ENCODE results near the gene ABL1. TPM values are rescaled to one million over a fixed set of nuclear protein-coding genes. Genes with fewer than 3 reads are reported as not detected.

Gene ABL1
- total RNA-seq, 1 donor from 2014 or later: 21.8 TPM

DNA sequence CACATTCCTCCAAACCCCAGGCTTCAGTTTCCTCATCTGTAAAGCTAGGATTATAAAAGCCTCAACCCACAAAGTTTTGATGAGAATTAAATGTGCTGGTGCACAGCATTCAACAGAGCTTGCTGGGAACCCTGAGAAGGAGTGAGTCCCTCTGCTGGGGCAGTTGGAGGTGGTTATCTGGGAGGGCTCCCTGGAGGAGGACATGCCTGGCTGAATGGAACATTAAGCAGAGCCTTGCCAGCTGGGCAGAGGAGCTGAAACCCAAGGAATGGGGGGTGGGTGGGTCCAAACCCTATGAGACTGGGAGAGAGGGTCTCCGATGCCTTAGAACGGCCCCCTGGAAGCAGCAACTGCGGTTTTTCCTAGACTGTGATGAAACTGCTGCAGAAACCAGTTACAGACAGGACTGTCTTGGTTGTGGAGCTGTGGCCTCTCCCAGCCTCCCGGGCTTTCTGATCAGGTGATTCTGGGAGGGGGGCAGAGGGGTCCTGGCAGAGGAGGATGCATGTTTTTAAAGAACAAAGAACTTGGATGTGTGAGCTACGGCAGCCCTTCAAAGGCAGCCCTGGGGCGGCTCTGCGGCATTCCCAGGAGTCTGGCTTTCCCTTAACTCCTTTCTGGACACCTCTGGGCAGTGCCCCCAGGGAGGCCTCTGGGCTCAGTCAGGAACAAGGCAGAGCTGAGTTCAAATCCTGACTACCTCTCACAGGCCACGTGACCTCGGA, 83.2 kb downstream of the ABL1 start:
- no peak for DNase-seq (ENCODE audit: low read depth in 2 of 2)

DNA sequence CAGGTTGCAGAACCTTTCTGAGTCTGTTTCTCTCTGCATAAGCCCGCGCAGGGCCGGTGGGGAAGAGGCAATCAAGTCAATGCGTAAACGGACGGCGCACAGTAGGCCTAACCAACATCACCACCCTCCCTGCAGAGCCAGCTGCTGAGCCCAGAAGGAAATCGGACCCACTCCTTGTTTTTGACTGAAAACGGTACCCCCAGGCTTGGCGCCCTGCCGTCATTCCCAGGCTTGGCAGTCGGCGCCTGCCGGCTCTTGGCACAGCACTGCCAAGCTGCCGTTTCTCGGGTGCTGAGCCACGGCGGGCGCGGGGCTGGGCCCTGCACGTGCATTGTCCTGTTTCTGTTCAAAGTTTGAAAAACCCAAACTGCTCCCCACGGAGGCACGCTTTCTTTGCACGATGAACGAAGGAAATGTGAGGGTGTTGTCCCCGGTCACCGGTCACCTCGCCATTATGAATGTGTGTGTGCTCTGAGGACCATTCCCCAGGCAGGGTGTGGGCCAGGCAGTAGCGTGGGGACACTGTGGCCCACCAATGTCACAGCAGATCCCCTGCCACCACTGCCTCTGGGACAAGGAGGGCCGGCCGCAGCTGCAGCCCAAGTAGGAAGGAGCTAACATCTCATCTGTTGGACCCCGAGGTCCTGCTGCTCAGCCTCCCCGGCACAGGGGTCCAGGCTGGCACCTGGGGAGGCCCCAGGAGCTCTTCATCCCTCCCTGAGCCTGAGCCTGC, 83.9 kb downstream of the ABL1 start:
- DNase-seq (ENCODE audit: low read depth in 2 of 2): no peak

DNA sequence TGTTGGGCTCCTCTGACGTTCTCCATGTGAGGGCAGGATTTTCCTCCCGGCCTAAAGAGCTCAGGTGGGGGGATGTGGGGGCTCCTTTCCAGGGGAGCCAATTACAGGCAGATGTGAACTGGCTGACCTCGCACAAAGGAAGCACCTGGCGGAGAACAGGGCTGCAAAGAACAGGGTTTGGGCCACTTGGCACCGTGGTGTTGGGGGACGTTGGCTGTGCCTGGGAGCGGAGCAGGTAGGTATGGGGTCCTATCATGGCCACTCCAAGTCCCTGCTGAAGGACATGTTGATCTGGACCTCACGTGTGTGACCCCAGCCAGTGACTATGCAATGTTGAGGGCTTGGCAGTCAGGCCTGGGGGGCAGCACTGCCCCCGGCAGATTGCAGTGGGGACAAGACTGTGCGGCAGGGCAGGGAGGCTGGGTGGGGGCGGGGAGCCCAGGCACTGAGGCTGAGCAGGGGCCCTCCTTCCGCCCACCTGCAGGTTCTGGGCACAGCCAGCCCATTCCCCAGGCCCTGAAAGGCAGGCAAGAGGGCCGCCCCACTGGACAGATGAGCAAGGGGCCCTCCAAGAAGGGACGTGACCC, 84.6 kb downstream of the ABL1 start:
- DNase-seq (ENCODE audit: low read depth in 2 of 2): no peak

DNA sequence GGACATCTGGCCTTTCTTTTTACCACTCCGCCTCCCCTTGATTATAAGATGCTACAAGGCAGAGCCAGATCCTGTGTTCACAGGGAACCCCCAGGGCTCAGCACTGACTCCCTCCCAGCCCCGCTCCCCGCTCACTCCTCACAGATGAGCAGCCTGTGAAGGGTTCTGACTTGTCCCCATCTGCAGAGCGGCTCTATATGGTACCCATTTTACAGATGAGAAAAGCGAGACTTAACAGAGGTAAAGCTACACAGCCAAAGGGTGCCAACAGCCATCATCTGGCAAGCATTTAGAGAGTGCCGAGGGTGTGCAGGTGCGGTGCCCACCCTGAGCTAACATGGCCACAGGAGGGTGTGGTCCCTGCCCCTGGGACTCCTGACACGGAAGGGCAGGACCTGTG, 85.2 kb downstream of the ABL1 start:
- DNase-seq (ENCODE audit: low read depth in 2 of 2): no peak

DNA sequence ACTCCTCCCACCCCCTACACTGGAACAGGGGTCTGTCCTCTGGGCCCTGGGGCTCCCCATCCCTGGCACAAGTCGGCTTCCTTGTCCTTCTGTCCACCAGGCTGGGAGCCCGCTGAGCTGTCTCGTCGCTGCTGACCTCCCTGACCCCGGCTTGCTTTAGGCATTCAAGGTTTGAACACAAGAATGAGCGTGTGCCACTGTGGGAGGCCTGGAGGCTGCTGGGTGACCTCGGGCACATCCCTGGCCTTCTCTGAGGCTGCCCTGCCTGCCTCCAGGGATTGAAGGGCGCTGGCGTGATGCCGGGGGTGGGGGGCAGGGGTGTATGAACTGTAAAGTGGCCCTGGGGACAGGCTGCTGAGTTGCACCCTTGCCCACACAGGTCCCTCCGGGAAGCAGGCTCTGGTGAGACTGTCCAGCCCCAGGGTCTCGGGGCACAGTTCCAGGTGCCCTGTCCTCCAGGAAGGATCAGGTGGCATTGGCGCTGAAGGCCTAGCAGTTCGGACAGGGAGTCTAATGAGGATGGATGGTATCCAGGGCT, 85.8 kb downstream of the ABL1 start:
- no peak for DNase-seq (ENCODE audit: low read depth in 2 of 2)

DNA sequence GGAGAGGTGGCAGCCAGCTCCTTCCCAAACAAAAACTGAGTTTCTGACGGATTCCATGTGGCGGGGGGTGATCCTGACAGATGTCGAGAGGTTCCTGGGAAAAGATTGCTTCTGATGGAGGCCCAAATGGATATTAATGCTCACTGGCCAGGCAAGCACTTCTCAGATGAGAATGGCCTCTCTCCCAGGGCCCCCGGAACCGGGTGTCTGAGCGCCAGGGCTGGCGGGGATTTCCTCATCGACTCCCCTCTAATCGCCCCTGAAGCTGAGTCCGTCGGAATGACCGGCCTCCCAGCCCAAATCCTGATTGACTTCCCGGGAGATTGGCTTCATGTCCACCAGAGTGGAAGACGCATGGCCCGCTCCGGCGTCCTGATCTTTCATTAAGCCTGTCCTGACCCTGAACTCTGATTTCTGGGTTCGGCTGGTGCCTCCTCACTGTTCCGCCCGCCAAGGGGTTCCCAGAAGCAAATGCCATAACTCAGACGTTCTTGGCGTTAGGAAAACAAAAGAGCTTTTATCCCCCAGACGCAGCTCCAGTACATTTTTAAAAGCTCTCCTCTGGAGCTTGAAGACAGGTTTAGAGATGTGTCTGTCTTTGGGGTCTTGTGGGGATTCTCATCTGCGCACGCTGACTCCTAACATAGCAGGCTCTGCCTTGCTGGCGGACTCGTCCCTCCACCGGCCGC, 86.4 kb downstream of the ABL1 start:
- no peak for DNase-seq (ENCODE audit: low read depth in 2 of 2)

DNA sequence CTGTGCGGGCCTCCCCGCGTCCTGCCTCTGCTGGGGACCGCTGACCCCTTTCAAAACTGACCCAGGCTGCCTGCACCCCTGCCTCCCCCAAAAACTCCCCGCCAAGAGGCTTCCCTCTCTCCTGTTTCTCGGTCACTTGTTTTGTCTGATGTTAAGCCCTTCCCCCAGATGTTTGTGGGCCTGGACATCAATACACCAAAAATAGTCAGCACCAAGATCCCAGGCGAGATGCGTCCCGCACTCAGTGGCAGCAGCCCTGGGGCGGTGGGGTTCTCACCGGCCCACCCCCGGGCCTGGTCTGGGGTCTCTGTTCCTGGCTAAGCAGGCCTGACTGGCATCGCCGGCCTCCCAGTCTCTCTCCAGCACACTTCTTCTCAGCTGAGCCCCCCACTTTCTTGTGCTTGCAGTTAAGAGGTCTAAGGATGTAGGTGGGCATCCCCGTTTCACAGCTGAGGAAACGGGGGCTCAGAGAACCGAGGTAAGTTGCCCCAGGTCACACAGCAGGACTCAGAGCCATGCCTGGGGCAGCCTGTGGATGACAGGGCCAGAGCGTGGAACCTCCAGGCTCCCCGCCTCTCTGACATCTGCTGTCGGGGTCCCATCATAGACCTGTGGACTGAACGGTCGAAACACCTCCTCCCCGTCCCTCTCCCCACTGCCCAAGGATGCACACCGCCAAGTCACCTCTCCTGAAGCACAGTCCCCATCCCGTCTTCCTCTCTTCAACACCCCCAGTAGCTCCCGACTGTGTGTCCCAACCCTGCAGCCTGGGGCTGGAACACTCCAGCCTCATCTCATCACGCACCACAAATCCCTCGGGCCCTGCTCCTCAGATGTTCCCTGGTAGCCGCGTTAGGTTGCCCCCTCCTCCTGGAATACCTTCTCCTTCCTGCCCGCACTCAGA, 87.2 kb downstream of the ABL1 start:
- DNase-seq (ENCODE audit: low read depth in 2 of 2): no peak

DNA sequence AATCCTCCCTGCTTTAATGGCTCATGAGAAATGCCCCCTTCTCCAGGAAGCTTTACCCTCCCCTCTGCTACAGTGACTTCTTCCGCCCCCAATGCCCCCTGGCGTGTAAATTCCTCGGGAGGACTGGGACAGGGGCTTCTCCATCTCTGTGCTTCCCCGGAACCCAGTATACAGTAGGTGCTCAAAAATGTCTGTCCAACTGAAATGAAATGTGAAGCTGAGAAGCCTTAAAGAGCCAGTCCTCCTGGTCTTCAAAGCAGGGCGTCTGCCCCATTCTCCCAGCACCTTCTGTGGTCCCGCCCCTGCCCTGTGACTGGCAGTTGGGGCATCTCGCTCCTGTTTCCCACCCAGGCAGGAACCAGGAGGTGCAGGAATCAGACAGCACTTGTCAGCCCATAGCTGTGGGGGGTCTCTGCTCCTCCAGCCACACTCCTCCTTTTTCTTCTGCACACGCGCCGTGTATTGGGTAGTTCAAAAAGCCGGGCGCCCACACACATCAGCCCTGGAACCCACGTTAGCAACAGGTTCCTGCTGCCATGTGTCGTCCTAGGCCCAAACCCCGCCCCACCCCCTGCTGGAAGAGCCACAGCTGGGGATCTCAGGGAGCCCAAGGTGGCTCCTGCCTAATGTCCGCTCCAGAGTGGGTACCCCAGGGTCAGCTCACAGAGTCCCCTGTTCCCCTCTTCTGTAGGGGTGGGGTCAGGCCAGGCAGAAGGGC, 88.0 kb downstream of the ABL1 start:
- DNase-seq (ENCODE audit: low read depth in 2 of 2): no peak

DNA sequence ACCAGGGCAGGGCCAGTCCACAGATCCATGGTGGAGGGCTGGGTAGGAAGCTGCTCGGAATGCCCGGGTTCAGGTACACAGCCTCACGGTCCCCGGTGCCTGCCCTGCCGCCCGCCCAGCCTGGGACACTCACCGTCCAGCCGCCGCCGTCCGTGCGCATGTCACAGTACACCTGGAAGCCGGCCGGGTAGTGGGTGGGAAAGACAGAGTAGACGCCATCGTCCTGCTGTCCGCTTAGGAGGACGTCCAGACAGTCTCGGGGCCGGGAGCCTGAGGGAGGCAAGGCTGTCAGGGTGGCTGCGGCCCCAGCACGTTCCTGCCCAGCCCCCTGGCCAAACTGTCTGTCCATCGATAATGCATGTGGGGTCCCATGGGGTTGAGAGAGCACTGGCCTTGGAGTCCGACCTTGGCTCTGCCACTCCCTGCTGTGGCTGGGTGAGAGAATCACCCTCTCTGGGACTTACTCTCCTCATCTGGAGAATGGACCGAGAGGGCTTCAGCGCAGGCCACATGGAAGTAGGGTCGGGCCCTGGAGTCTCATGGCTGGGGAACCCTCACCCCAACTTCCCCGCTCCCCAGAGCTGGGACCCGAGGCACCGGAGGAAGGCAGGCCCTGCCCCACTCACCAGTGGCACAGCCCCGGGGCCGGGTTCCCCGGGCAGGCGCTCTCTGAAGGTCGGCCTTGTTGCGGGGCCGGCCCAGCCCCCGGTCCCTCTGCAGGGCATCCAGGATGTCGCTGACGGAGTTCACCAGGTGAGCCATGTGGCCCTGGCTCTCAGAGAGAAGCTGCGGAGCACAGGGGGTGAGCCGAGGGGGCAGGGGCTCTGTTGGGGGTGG, 88.8 kb downstream of the ABL1 start:
- DNase-seq (ENCODE audit: low read depth in 2 of 2): no peak

DNA sequence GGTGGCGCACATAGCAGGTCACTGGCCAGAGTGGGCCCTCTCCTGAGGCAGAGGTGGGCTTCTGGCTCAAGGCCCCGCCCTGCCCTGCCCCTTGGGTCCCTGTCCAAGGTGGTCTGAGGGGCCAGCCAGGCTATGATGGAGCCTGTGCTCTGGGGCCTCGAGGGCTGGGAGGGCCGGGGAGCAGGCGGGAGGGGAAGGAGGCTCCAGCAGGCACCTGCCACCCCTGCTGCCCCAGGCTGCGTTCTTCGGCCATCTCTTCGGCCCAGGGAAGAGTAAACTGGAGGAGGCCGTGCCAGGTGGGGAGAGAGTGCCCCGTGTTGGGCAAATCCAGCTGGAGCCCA, 89.4 kb downstream of the ABL1 start:
- DNase-seq (ENCODE audit: low read depth in 2 of 2): no peak

DNA sequence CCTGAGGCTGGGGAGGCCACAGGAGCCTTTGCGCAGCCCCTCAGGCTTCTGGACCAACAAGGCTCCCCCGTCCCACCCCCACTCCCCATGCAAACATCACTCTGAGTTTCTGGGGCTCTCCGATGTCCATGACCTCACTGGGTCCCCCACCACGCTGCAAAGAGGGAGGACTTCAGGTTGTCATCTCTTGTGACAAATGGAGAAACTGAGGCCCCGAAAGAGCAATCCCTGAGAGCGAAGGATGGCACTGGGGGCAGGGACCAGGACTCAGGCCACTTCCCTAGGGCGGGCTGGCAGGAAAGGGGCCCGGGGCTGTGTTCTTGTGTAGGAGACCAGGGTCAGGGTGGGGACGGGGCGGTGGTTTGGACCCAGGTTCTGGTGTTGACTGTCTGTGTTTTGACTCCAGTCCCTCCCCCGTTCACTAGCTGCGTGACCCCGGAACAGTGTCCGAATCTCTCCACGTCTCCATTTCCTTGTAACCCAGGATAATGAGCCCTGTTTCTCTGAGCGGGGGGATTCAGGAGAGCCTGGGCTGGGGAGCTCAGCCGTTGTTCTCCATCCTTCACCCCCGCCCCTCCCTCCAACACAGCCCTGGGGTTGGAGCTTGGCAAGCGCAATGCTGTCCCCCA, 90.1 kb downstream of the ABL1 start:
- DNase-seq (ENCODE audit: low read depth in 2 of 2): no peak

DNA sequence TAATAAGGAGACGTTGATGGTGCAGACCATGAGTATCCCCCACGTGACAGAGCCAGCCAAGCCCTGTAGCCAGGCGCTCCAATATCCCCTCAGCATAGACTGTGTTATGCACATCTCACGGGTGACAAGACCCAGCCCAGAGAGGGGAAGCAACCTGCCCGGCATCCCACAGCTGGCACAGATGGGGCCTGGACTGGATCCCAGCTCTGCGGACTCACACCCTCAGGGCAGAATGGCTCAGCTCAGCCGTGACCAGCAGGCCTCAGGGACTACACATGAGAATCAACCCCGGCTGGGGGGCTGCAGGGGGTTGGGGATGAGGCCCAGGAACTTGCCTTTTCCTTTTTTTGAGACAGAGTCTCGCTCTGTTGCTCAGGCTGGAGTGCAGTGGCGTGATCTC, 92.3 kb downstream of the ABL1 start:
- no peak for DNase-seq (ENCODE audit: low read depth in 2 of 2)

DNA sequence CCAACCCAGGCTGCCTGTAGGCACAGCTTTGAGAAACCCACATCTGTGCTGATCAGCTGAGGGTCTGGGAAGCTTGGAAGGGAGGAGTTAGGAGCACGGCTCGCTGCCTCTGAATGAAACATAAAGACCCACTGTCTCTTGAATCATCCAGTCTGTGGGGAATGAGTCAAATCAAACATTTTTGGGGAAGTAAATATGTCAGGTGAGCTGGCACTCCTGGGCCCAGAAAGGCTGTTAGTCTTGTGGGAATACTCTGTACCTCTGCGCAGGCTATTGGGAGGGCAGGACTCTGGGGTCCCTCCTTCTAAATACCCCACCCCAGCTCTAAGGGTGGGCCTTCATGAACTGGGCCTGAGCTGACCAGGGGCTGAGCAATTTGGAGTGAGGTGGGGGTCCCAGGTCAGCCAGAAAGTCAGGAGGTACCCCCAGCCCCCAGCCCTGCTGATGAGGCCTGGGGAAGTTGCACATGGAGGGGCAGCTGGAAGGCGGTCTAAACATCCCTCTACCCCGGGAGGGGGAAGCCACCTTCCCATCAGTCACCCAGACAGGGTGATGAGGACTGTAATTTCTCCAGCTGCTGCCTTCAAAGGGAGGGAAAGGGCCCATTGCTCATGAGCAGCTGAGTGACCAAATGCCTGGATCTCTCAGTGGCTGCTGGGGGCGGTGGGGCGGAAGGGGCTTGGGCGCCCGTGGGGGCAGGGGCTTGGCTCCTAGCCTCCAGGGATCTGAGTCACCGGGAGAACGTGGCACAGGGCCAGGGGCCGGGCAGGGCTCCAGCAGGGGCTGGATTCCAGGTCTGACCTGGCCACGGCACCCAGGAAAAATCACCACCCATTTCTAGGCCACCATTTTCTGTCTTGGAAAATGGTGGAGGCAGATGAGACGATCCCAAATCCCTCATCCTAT, 93.2 kb downstream of the ABL1 start:
- DNase-seq (ENCODE audit: low read depth in 2 of 2): peak in 1 of 2 donors; percentile 48

DNA sequence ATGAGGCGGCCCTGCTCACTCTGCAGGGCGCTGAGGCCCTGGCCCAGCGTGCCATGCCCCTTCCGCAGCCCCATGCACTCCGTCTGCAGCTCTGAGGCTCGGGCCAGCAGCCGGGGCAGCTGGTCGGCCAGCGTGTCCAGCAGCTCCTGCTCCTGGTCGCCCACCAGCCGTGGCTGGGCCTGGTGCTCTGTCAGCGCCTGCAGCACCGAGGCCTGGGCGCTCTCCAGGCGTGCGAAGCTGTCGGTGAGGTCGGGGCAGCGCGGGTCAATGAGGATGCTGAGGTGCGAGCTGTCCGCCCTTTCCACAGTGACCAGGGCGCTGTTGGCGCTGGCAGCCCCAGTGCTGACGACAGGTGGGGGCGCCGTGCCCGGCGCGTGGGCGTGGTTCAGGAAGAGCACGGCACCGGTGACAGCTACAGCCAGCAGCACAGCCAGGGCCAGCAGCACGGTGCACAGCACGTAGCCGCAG, 94.6 kb downstream of the ABL1 start:
- DNase-seq (ENCODE audit: low read depth in 2 of 2): no peak

DNA sequence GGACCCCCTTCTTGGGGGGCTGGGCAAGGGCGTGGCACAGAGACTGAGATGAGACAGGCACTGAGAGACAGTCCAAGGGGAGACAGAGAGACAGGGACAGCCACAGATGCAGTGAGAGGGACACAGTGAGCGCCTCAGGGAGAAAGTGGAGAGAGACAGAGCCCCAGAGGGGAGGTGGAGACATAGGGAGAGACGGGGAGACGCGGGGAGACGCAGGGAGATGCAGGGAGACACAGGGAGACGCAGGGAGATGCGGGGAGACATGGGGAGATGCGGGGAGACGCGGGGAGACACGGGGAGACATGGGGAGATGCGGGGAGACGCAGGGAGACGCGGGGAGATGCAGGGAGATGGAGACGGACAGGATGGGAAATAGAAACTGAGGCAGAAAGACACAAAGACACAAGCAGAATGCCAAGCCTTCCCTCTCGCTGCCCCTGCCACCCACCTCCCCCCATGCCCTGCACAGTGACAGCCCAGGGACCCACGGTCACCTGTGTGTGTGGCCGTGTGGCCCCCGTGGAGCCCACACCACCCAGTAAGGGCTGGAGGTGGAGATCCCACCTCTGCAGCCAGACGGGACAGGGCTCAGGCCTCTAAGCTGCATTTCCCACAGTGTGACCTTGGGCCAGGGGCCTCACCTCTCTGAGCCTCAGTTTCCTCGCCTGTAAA, 95.2 kb downstream of the ABL1 start:
- no peak for DNase-seq (ENCODE audit: low read depth in 2 of 2)

DNA sequence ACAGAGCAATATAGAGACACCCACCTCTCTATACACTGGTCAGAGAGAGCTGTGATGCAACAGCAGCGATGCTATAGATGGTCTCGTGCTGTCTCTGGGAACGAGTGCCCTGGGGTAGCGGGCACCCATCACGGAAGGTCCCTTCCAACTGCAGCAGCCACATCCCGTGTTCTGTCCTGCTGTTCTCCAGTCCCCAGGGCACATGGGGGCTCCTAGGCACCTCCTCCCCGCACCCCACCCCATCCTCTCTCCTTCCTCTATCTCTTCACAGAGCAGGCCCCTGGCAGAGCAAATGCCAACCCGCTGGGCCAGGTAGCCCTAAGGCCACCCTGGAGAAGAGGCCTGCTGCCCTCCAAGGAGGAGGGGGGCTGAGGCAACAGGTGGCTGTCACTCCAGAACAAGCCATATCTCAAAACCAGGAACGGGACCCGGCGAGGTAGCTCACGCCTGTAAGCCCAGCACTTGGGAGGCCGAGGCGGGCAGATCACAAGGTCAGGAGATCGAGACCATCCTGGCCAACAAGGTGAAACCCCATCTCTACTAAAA, 95.8 kb downstream of the ABL1 start:
- DNase-seq (ENCODE audit: low read depth in 2 of 2): no peak
